GM23338 (cell line): Measurements from ENCODE around the gene RET.

Experiments
- CREB1 ChIP-seq: fragments of 250-450 bp; sonication (Bioruptor Pico); IDR thresholded peaks from 2 replicates; pipeline ENCODE4 v1.5.0; 2020; ENCODE audit warnings: low read depth, mild to moderate bottlenecking, moderate library complexity
- CTCF ChIP-seq, 2 experiments: fragments of 200-600 bp in 1 of 2; sonication (generic) in 1 of 2; conservative IDR thresholded peaks; 2 replicates each; pipeline versions ENCODE4 v1.5.1 to v1.6.1; 2016 to 2017; ENCODE audit warnings: antibody characterized with exemption in 2 of 2, low read depth in 2 of 2, mild to moderate bottlenecking in 2 of 2, moderate library complexity in 1 of 2
- EZH2 ChIP-seq: fragments of 200-600 bp; sonication (generic); IDR thresholded peaks from one replicate; pipeline ENCODE4 v1.8.0; 2017; ENCODE audit warnings: antibody characterized with exemption, mild to moderate bottlenecking, low read depth; ENCODE audit not compliant: unreplicated experiment
- EZH2phosphoT487 ChIP-seq: fragments of 200-600 bp; sonication (generic); IDR thresholded peaks from one replicate; pipeline ENCODE4 v1.8.1; 2018; ENCODE audit warnings: antibody characterized with exemption; ENCODE audit not compliant: unreplicated experiment
- JUNB ChIP-seq: IDR thresholded peaks from one replicate; pipeline ENCODE4 v1.6.1; 2016; ENCODE audit warnings: antibody characterized with exemption; ENCODE audit not compliant: unreplicated experiment
- POLR2AphosphoS5 ChIP-seq: IDR thresholded peaks from 2 replicates; pipeline ENCODE4 v1.6.1; 2016; ENCODE audit warnings: antibody characterized with exemption, low read depth
- REST ChIP-seq: IDR thresholded peaks from one replicate; pipeline ENCODE4 v1.6.1; 2018; ENCODE audit warnings: antibody characterized with exemption; ENCODE audit not compliant: unreplicated experiment
- ZNF114 ChIP-seq: fragments of 250-450 bp; sonication (Bioruptor Pico); IDR thresholded peaks from 2 replicates; pipeline ENCODE4 v1.5.0; 2020; ENCODE audit warnings: mild to moderate bottlenecking, moderate library complexity

- TF ChIP-seq CTCF (conservative IDR thresholded peaks at IDR 0.05; ENCODE audit: low read depth in 2 of 2) = no peak
- TF ChIP-seq CREB1 (CRISPR knock-in tag) = no peak
- no peak for TF ChIP-seq EZH2phosphoT487
- no peak for TF ChIP-seq JUNB
- no peak for TF ChIP-seq REST
- no peak for TF ChIP-seq POLR2AphosphoS5
- no peak for TF ChIP-seq EZH2
- no peak for TF ChIP-seq ZNF114 (CRISPR knock-in tag)
These were observed 25.4 kb downstream of the RET start for GRCh38 chr10:43102063-43102828.
